Loucy (cell line): ENCODE results near the gene SPDYA.

Source experiments
- H2AFZ ChIP-seq: fragments of 200-600 bp; sonication (generic); 2 replicates; pipeline ENCODE4 v1.6.0; 2016; ENCODE audit warnings: antibody characterized with exemption, mild to moderate bottlenecking, low read length, moderate library complexity
- H3F3A ChIP-seq: fragments of 200-600 bp; 2 replicates; pipeline ENCODE4 v1.6.0; 2016; ENCODE audit warnings: antibody characterized with exemption, low read depth, mild to moderate bottlenecking
- H3K27me3 ChIP-seq: fragments of 200-600 bp; sonication (generic); 2 replicates; pipeline ENCODE4 v1.6.1; 2014; ENCODE audit warnings: low read length, mild to moderate bottlenecking; ENCODE audit not compliant: insufficient read depth, poor library complexity, severe bottlenecking
- H3K36me3 ChIP-seq: fragments of 200-600 bp; sonication (generic); 2 replicates; pipeline ENCODE4 v1.6.1; 2016; ENCODE audit warnings: low read length; ENCODE audit not compliant: insufficient read depth
- H3K4me1 ChIP-seq: fragments of 200-600 bp; sonication (generic); 2 replicates; pipeline ENCODE4 v1.5.1; 2014; ENCODE audit warnings: low read length, mild to moderate bottlenecking; ENCODE audit not compliant: insufficient read depth, poor library complexity, severe bottlenecking
- H3K4me2 ChIP-seq: fragments of 200-600 bp; sonication (generic); 2 replicates; pipeline ENCODE4 v1.6.0; 2014; ENCODE audit warnings: antibody characterized with exemption, low read length, low read depth, mild to moderate bottlenecking; ENCODE audit not compliant: poor library complexity, severe bottlenecking
- H3K4me3 ChIP-seq: fragments of 200-600 bp; sonication (generic); 2 replicates; pipeline ENCODE4 v1.5.1; 2014; ENCODE audit warnings: low read length, mild to moderate bottlenecking, mixed read lengths; ENCODE audit not compliant: poor library complexity, severe bottlenecking
- H3K79me2 ChIP-seq: fragments of 200-600 bp; sonication (generic); 2 replicates; pipeline ENCODE4 v1.6.1; 2014; ENCODE audit warnings: low read length; ENCODE audit not compliant: insufficient read depth
- H3K9ac ChIP-seq: fragments of 200-600 bp; sonication (generic); 2 replicates; pipeline ENCODE4 v1.6.0; 2014; ENCODE audit warnings: mild to moderate bottlenecking, low read depth, low read length, moderate library complexity; ENCODE audit not compliant: poor library complexity, severe bottlenecking
- H3K9me2 ChIP-seq: fragments of 200-600 bp; sonication (generic); replicated peaks from 2 replicates; pipeline ENCODE4 v1.6.1; 2016; ENCODE audit warnings: low read depth, low read length, mixed read lengths
- H3K9me3 ChIP-seq: fragments of 200-600 bp; sonication (generic); 2 replicates; pipeline ENCODE4 v1.6.1; 2014; ENCODE audit warnings: mild to moderate bottlenecking, antibody characterized with exemption, low read length, low read depth; ENCODE audit not compliant: insufficient read depth
- H4K20me1 ChIP-seq: fragments of 200-600 bp; sonication (generic); 2 replicates; pipeline ENCODE4 v1.6.0; 2014; ENCODE audit warnings: antibody characterized with exemption, low read length, mild to moderate bottlenecking; ENCODE audit not compliant: insufficient read depth, poor library complexity, severe bottlenecking
- CTCF ChIP-seq: fragments of 200-600 bp; sonication (generic); conservative IDR thresholded peaks from 2 replicates; pipeline ENCODE4 v1.5.1; 2014; ENCODE audit warnings: mild to moderate bottlenecking, antibody characterized with exemption, low read length
- EZH2phosphoT487 ChIP-seq: fragments of 200-600 bp; IDR thresholded peaks from 2 replicates; pipeline ENCODE4 v1.6.1; 2018; ENCODE audit warnings: antibody characterized with exemption, mild to moderate bottlenecking, moderate library complexity, borderline replicate concordance

SPDYA gene

GRCh38 chr2:28880193-28880592 is 69.6 kb downstream of the SPDYA start:
- Histone ChIP-seq H3K9me2 (no peaks in the 10 kb centered on the region), H3K79me2 (no peaks in the 10 kb centered on the region), H3K4me3 (no peak overlapping the region), H4K20me1 (no peaks in the 10 kb centered on the region), H3K4me1 (no peaks in the 10 kb centered on the region), H3F3A (no peaks in the 10 kb centered on the region), H3K9me3 (no peaks in the 10 kb centered on the region), H3K4me2 (no peak overlapping the region), H3K9ac (no peak overlapping the region), H3K27me3 (no peaks in the 10 kb centered on the region), H3K36me3 (no peaks in the 10 kb centered on the region), H2AFZ (no peak overlapping the region)
- TF ChIP-seq EZH2phosphoT487 (no peak), CTCF (no peak)

GRCh38 chr2:28893488-28893887 is 82.9 kb downstream of the SPDYA start:
- Histone ChIP-seq H2AFZ (no peak overlapping the region), H3K9me3 (no peaks in the 10 kb centered on the region), H3K36me3 (no peaks in the 10 kb centered on the region), H3K9me2 (no peaks in the 10 kb centered on the region), H3F3A (no peaks in the 10 kb centered on the region), H3K27me3 (peaks cover 5% of the 10 kb centered on the region), H4K20me1 (peaks cover 40% of the 10 kb centered on the region), H3K79me2 (peaks cover 41% of the 10 kb centered on the region), H3K9ac (no peak overlapping the region), H3K4me1 (peaks cover 30% of the 10 kb centered on the region), H3K4me3 (no peak overlapping the region), H3K4me2 (no peak overlapping the region)
- TF ChIP-seq CTCF (no peak), EZH2phosphoT487 (no peak)

- peak within 1 kb of the TSS; percentile 72 for H2AFZ ChIP-seq
- H3K9ac ChIP-seq = peak within 1 kb of the TSS; percentile 90
Measured at GRCh38 chr2:28894470-28895188, 84.0 kb downstream of the SPDYA start, which contains the start of gene WDR43. Gene WDR43, plus strand, starts transcription at chr2:28894667. Its CDS starts 32 bp downstream, at chr2:28894699.

More at GRCh38 chr2:28894470-28895188, 84.0 kb downstream of the SPDYA start, which contains the start of gene WDR43:
- TF ChIP-seq CTCF = no peak
- H3K9me2 ChIP-seq = no peaks in the 10 kb centered on the region
- H3K4me1 ChIP-seq = peaks cover 36% of the 10 kb centered on the region
- H3K9me3 ChIP-seq = no peaks in the 10 kb centered on the region
- H3F3A ChIP-seq = no peaks in the 10 kb centered on the region
- H3K4me2 ChIP-seq = peak within 1 kb of the TSS; percentile 95
- H3K79me2 ChIP-seq = peaks cover 53% of the 10 kb centered on the region
- peak within 1 kb of the TSS; percentile 99 for H3K4me3 ChIP-seq
- peaks cover 51% of the 10 kb centered on the region for H4K20me1 ChIP-seq
- H3K36me3 ChIP-seq = no peaks in the 10 kb centered on the region
- peaks cover 5% of the 10 kb centered on the region for H3K27me3 ChIP-seq
